K562 (cell line): ENCODE data around the gene MBD5. TPM values are rescaled to one million over a fixed set of nuclear protein-coding genes. Genes with fewer than 3 reads are reported as not detected.

Source experiments
- CLOCK ChIP-seq: fragments of 250-450 bp; sonication (Bioruptor Pico); IDR thresholded peaks from 2 replicates; pipeline ENCODE4 v1.4.0; 2020; ENCODE audit warnings: mild to moderate bottlenecking, moderate library complexity, borderline replicate concordance
- CREB1 ChIP-seq, 2 experiments: sonication (generic) in 1 of 2; formaldehyde crosslinking in 1 of 2; IDR thresholded peaks; 2 replicates each; pipeline versions ENCODE4 v1.6.1 to v1.8.0; 2012 to 2022; ENCODE audit warnings: inconsistent platforms in 1 of 2, mild to moderate bottlenecking in 1 of 2, missing genetic modification reagents in 1 of 2, moderate library complexity in 1 of 2
- CTCF ChIP-seq, 3 experiments: IDR thresholded peaks in 2 of 3; conservative IDR thresholded peaks in 1 of 3; 2 replicates each; pipeline ENCODE4 v1.5.1; 2011 to 2012; ENCODE audit warnings: low read length in 3 of 3, mild to moderate bottlenecking in 3 of 3, control low read depth in 2 of 3, improper control_type of control experiment in 1 of 3, inconsistent platforms in 1 of 3, low read depth in 1 of 3, mixed read lengths in 1 of 3, moderate library complexity in 1 of 3; ENCODE audit not compliant: insufficient read depth in 2 of 3
- EP400 ChIP-seq: fragments of 450-650 bp; IDR thresholded peaks from 2 replicates; pipeline ENCODE4 v1.6.1; 2017; ENCODE audit warnings: antibody characterized with exemption, mild to moderate bottlenecking, moderate library complexity
- LCOR ChIP-seq: sonication (generic); formaldehyde crosslinking; IDR thresholded peaks from 2 replicates; pipeline ENCODE4 v1.8.0; 2022; ENCODE audit warnings: mild to moderate bottlenecking, missing genetic modification reagents
- MTA3 ChIP-seq: fragments of 450-650 bp; formaldehyde crosslinking; IDR thresholded peaks from 2 replicates; pipeline ENCODE4 v1.6.1; 2017; ENCODE audit warnings: mild to moderate bottlenecking, borderline replicate concordance
- MTF1 ChIP-seq: fragments of 250-450 bp; sonication (Bioruptor Pico); IDR thresholded peaks from 2 replicates; pipeline ENCODE4 v1.9.0; 2021; ENCODE audit warnings: moderate library complexity, mild to moderate bottlenecking, inconsistent platforms, borderline replicate concordance
- ZNF239 ChIP-seq: fragments of 250-450 bp; sonication (Bioruptor Pico); IDR thresholded peaks from 2 replicates; pipeline ENCODE4 v1.4.0; 2020; ENCODE audit warnings: mild to moderate bottlenecking
- ZNF318 ChIP-seq, 2 experiments: fragments of 450-650 bp; IDR thresholded peaks; 2 replicates each; pipeline ENCODE4 v1.6.1; 2016; ENCODE audit warnings: mild to moderate bottlenecking in 2 of 2, borderline replicate concordance in 1 of 2, low read depth in 1 of 2, moderate library complexity in 1 of 2
- polyA plus RNA-seq, 8 experiments: library from polyadenylated mRNA; depleted of rRNA in 4 of 8; stranded (reverse) in 5 of 8; unstranded in 3 of 8; fragments of >200 nt; fragmentation: Nextera tagmentation in 2 of 8; fragmentation: Illumina TruSeq in 1 of 8; extraction: Ambion mirVana in 2 of 8; extraction: Trizol in 1 of 8; gene quantifications; 2 replicates each; pipeline versions ENCODE4 v1.2.1 to v1.2.3, GENCODE V29; 2011 to 2014; ENCODE audit warnings: inconsistent platforms in 1 of 8, missing spikeins in 1 of 8
- total RNA-seq, 7 experiments: library from RNA; depleted of rRNA in 6 of 7; stranded (reverse); fragments of >200 nt in 6 of 7; fragmentation: Illumina TruSeq in 2 of 7; extraction: Trizol in 2 of 7; gene quantifications; 2 replicates each; pipeline versions ENCODE4 v1.2.1 to v1.2.3, GENCODE V29; 2011 to 2021; ENCODE audit warnings: low replicate concordance in 1 of 7
- TF ChIP-seq, protein P1 (sequence below): fragments of 250-450 bp; sonication (Bioruptor Pico); IDR thresholded peaks from 2 replicates; pipeline ENCODE4 v1.4.0; 2020; ENCODE audit warnings: borderline replicate concordance
- TF ChIP-seq, protein P2 (sequence below), 2 experiments: fragments of 250-450 bp in 1 of 2; fragments of 450-650 bp in 1 of 2; sonication (Bioruptor Pico) in 1 of 2; IDR thresholded peaks; 2 replicates each; pipeline versions ENCODE4 v1.6.1 to v1.8.0; 2016 to 2021; ENCODE audit warnings: mild to moderate bottlenecking in 2 of 2, moderate library complexity in 2 of 2, missing compliant biosample characterization in 1 of 2, missing genetic modification characterization in 1 of 2

The MBD5 gene
- total and polyA plus RNA-seq, 9 of the 15 experiments (the other 6 are each of a cell fraction or from before 2014, with no cell fraction given): 3.4 to 14.5 (median 9.0) TPM

GRCh38 chr2:148542614-148543013 is 521.7 kb downstream of the MBD5 start (continued):
- TF ChIP-seq CLOCK (CRISPR knock-in tag): no peak
- TF ChIP-seq, protein P1, sequence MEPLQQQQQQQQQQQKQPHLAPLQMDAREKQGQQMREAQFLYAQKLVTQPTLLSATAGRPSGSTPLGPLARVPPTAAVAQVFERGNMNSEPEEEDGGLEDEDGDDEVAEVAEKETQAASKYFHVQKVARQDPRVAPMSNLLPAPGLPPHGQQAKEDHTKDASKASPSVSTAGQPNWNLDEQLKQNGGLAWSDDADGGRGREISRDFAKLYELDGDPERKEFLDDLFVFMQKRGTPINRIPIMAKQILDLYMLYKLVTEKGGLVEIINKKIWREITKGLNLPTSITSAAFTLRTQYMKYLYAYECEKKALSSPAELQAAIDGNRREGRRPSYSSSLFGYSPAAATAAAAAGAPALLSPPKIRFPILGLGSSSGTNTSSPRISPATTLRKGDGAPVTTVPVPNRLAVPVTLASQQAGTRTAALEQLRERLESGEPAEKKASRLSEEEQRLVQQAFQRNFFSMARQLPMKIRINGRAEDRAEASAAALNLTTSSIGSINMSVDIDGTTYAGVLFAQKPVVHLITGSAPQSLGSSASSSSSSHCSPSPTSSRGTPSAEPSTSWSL (CRISPR knock-in tag): no peak
- TF ChIP-seq, protein P2, sequence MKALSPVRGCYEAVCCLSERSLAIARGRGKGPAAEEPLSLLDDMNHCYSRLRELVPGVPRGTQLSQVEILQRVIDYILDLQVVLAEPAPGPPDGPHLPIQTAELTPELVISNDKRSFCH (CRISPR knock-in tag; IDR thresholded peaks at IDR 0.05): no peak
- TF ChIP-seq, protein P2 (tag; IDR thresholded peaks at IDR 0.05): 0 out of 2 replicates have a peak, but pooled peaks have one; percentile 54
- TF ChIP-seq EP400: no peak
- no peak for TF ChIP-seq CTCF (IDR thresholded peaks at IDR 0.05 in 2 of 3, conservative IDR thresholded peaks at IDR 0.05 in 1 of 3; ENCODE audit: insufficient read depth in 2 of 3, low read depth in 1 of 3, low read length in 3 of 3)
- TF ChIP-seq ZNF239 (CRISPR knock-in tag): no peak
- TF ChIP-seq MTA3: no peak
- no peak for TF ChIP-seq MTF1 (CRISPR knock-in tag)
- TF ChIP-seq CREB1 (IDR thresholded peaks at IDR 0.05): no peak
- no peak for TF ChIP-seq CREB1 (CRISPR knock-in tag; IDR thresholded peaks at IDR 0.05)
- no peak for TF ChIP-seq LCOR
- no peak for TF ChIP-seq ZNF318 (IDR thresholded peaks at IDR 0.05; ENCODE audit: borderline replicate concordance in 1 of 2, low read depth in 1 of 2)
